Measurements from ENCODE around the gene IRGQ. TPM values are rescaled to one million over a fixed set of nuclear protein-coding genes. Genes with fewer than 3 reads are reported as not detected.

Gene IRGQ
- 19.4 and 26.5 TPM in 2 replicates for total RNA-seq

GRCh38 chr19:43595999-43596841, at the start of gene IRGQ, which contains the start of gene ZNF576:
Gene IRGQ (minus strand): TSS chr19:43596134. CDS start chr19:43595338, 796 bp downstream.
Gene ZNF576 (plus strand): TSS chr19:43596595. CDS start chr19:43597109, 514 bp downstream.

GRCh38 chr19:43639519-43640423, 43.8 kb upstream of the IRGQ start, which contains the start of gene CADM4:
Gene CADM4 (minus strand): TSS chr19:43639850. CDS start chr19:43639790, 60 bp downstream.

GRCh38 chr19:43619262-43620060, 23.5 kb upstream of the IRGQ start, which contains the start of gene ZNF428:
Gene ZNF428 (minus strand): TSS chr19:43619629. CDS start chr19:43614304, 5,325 bp downstream.

GRCh38 chr19:43611788-43612187, 15.9 kb upstream of the IRGQ start, which contains the start of gene SRRM5:
Gene SRRM5 (plus strand): TSS chr19:43612088. CDS start chr19:43612122, 34 bp downstream.

GRCh38 chr19:43575156-43575950, 20.6 kb downstream of the IRGQ start, which contains the start of the genes PINLYP and XRCC1:
Gene PINLYP (plus strand): TSS chr19:43575801. CDS start chr19:43577192, 1,391 bp downstream.
Gene XRCC1 (minus strand): TSS chr19:43575527. CDS start chr19:43575458, 69 bp downstream.

Other genes starting within 250 kb of the IRGQ start
- not detected in 2 replicates for gene CD177, start 242.4 kb downstream of the IRGQ start, total RNA-seq
- gene TEX101, start 181.2 kb downstream of the IRGQ start, total RNA-seq, result not detected in 2 replicates
- 0.38 TPM in 1 of 2 replicates, not detected in the other for gene LYPD3, start 130.5 kb downstream of the IRGQ start, total RNA-seq
- 4.1 and 6.3 TPM in 2 replicates for gene PHLDB3, start 91.4 kb downstream of the IRGQ start, total RNA-seq
- 61.3 and 106 TPM in 2 replicates for gene ETHE1, start 68.9 kb downstream of the IRGQ start, total RNA-seq
- gene ZNF575, start 62.9 kb downstream of the IRGQ start, total RNA-seq, result 0.16 and 0.76 TPM in 2 replicates
- gene XRCC1, start 20.6 kb downstream of the IRGQ start, total RNA-seq, result 34.4 and 45.0 TPM in 2 replicates
- gene PINLYP, start 20.3 kb downstream of the IRGQ start, total RNA-seq, result 1.3 and 4.6 TPM in 2 replicates
- gene ZNF576, start 461 bp upstream of the IRGQ start, total RNA-seq, result 8.9 and 16.0 TPM in 2 replicates
- 0.16 and 0.25 TPM in 2 replicates for gene SRRM5, start 16.0 kb upstream of the IRGQ start, total RNA-seq
- gene ZNF428, start 23.5 kb upstream of the IRGQ start, total RNA-seq, result 45.3 and 73.3 TPM in 2 replicates
- 24.4 and 39.2 TPM in 2 replicates for gene CADM4, start 43.7 kb upstream of the IRGQ start, total RNA-seq
- 40.7 and 139 TPM in 2 replicates for gene PLAUR, start 74.0 kb upstream of the IRGQ start, total RNA-seq
- not detected in 2 replicates for gene IRGC, start 119.9 kb upstream of the IRGQ start, total RNA-seq
- 15.2 and 17.7 TPM in 2 replicates for gene SMG9, start 158.8 kb upstream of the IRGQ start, total RNA-seq
- gene KCNN4, start 184.8 kb upstream of the IRGQ start, total RNA-seq, result 0.81 and 3.0 TPM in 2 replicates
- gene LYPD5, start 206.3 kb upstream of the IRGQ start, total RNA-seq, result 0.13 and 0.33 TPM in 2 replicates
- gene ZNF283, start 231.2 kb upstream of the IRGQ start, total RNA-seq, result 2.1 and 3.0 TPM in 2 replicates